ENCODE results near the gene ANKRD55. TPM values are rescaled to one million over a fixed set of nuclear protein-coding genes. Genes with fewer than 3 reads are reported as not detected.

The ANKRD55 gene
- total and polyA plus RNA-seq, 2 of the 8 experiments (the other 6 are each of a cell fraction or from before 2014, with no cell fraction given): not detected

- Histone ChIP-seq H3K79me2 (ENCODE audit: control insufficient read depth in 1 of 2, insufficient read depth in 2 of 2, low read length in 2 of 2) (no peaks in the 10 kb centered on the region), H3K4me2 (ENCODE audit: insufficient read depth in 1 of 2, low read depth in 2 of 2, low read length in 2 of 2) (no peak overlapping the region), H3K4ac (replicated peaks; ENCODE audit: insufficient read length, low read depth, low read length) (no peak overlapping the region), H3K23ac (ENCODE audit: insufficient read length) (no peak overlapping the region), H3K4me3 (ENCODE audit: extremely low read depth in 1 of 4, insufficient read depth in 2 of 4, low read depth in 3 of 4, low read length in 4 of 4) (no peak overlapping the region), H2BK120ac (replicated peaks; ENCODE audit: low read depth, low read length) (no peak overlapping the region), H4K5ac (ENCODE audit: insufficient read length, low read depth, low read length) (no peak overlapping the region), H3K27ac (ENCODE audit: low read depth, low read length) (no peak overlapping the region), H2AFZ (ENCODE audit: low read length) (no peak overlapping the region), H3K9ac (replicated peaks in 1 of 4; ENCODE audit: extremely low read depth in 1 of 4, low read depth in 3 of 4, low read length in 3 of 4) (no peak overlapping the region), H4K8ac (ENCODE audit: extremely low read depth, insufficient read depth, low read length) (no peak overlapping the region), H3K14ac (ENCODE audit: insufficient read length) (no peak overlapping the region), H3K56ac (replicated peaks; ENCODE audit: insufficient read length, low read depth, low read length) (no peak overlapping the region), H2BK12ac (ENCODE audit: low read depth, low read length) (no peak overlapping the region), H2AK5ac (ENCODE audit: low read depth, low read length) (no peak overlapping the region), H3K23me2 (ENCODE audit: low read depth, low read length) (no peaks in the 10 kb centered on the region), H4K20me1 (replicated peaks in 1 of 2; ENCODE audit: control insufficient read depth in 1 of 2, insufficient read depth in 2 of 2, low read length in 2 of 2) (no peaks in the 10 kb centered on the region), H3K9me3 (ENCODE audit: insufficient read depth in 2 of 2, low read depth in 1 of 2, low read length in 1 of 2) (no peaks in the 10 kb centered on the region), H3K4me1 (replicated peaks in 1 of 4; ENCODE audit: control insufficient read depth in 3 of 4, insufficient read depth in 4 of 4, low read length in 3 of 4) (no peaks in the 10 kb centered on the region), H3K18ac (ENCODE audit: extremely low read depth, low read length) (no peak overlapping the region), H2BK5ac (ENCODE audit: low read depth, low read length) (no peak overlapping the region), H2BK15ac (ENCODE audit: low read length) (no peak overlapping the region), H2BK20ac (ENCODE audit: low read length) (no peak overlapping the region), H3K79me1 (ENCODE audit: low read depth, low read length) (no peaks in the 10 kb centered on the region), H3K36me3 (ENCODE audit: control insufficient read depth in 2 of 4, insufficient read depth in 4 of 4, low read length in 3 of 4) (no peaks in the 10 kb centered on the region), H3K27me3 (replicated peaks in 1 of 4; ENCODE audit: control insufficient read depth in 3 of 4, extremely low read depth in 1 of 4, insufficient read depth in 3 of 4, low read length in 3 of 4) (no peaks in the 10 kb centered on the region), H4K91ac (replicated peaks; ENCODE audit: insufficient read length, low read length) (no peak overlapping the region)
- ChIA-PET POLR2A (ENCODE audit: partially characterized antibody) (no interaction called here), CTCF (ENCODE audit: partially characterized antibody) (no interaction called here)
- DNase-seq (ENCODE audit: low read depth in 1 of 2, low spot score in 2 of 2) (no peak), FAIRE-seq (no peak)
- 75% methylated on average over 3 of the region's 3 CpGs; no CpG with 5 or more reads in 1 of the 2 experiments for WGBS, 2 experiments (ENCODE audit: extremely low coverage in 1 of 2, insufficient coverage in 1 of 2, insufficient read length in 1 of 2, insufficient replicate concordance in 2 of 2, low coverage in 1 of 2, low lambda C conversion rate in 2 of 2, missing lambda C conversion rate in 1 of 2)
- TF ChIP-seq KDM1A (IDR thresholded peaks at IDR 0.05; ENCODE audit: borderline replicate concordance, low read length) (no peak), BCL11A (IDR thresholded peaks at IDR 0.05; ENCODE audit: low read depth in 2 of 2, low read length in 2 of 2) (no peak), NRF1 (IDR thresholded peaks at IDR 0.05; ENCODE audit: low read depth, low read length) (no peak), SP4 (IDR thresholded peaks at IDR 0.05; ENCODE audit: low read length) (no peak)
- TF ChIP-seq, protein P1, sequence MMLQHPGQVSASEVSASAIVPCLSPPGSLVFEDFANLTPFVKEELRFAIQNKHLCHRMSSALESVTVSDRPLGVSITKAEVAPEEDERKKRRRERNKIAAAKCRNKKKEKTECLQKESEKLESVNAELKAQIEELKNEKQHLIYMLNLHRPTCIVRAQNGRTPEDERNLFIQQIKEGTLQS (IDR thresholded peaks at IDR 0.05; ENCODE audit: insufficient read depth, low read depth, low read length): no peak
Observed at GRCh38 chr5:56108246-56108645, 124.9 kb downstream of the ANKRD55 start.
